Stimulated activated CD8-positive, alpha-beta memory T cell treated with anti-CD3 and anti-CD28 coated beads, Interleukin-4, amount 100 ng/mL, for 48 hours (primary cell): ENCODE results near the gene AP3M1.
"Not testable (repeated sequence)": the region's sequence is repeated elsewhere in the genome, so short reads cannot be mapped to it uniquely, and the experiment has no call there.

ENCODE experiments used
- DNase-seq: peaks from one replicate; pipeline ENCODE4 v3.0.0-alpha.2; 2020

The AP3M1 gene

GRCh38 chr10:74150204-74150989 is at the start of gene AP3M1:
Gene AP3M1, minus strand, starts transcription at chr10:74150828. Its CDS starts 12,449 bp downstream, at chr10:74138379.
- peak; percentile 85 for DNase-seq

- DNase-seq: no peak
These were observed 48.7 kb upstream of the AP3M1 start for GRCh38 chr10:74199315-74199714.

- DNase-seq: no peak
These were observed 44.4 kb upstream of the AP3M1 start for GRCh38 chr10:74194999-74195398.

- no peak for DNase-seq
These were observed 43.9 kb upstream of the AP3M1 start for GRCh38 chr10:74194545-74194944.

GRCh38 chr10:74190494-74190893 is 39.9 kb upstream of the AP3M1 start:
- no peak for DNase-seq

GRCh38 chr10:74189999-74190421 is 39.4 kb upstream of the AP3M1 start:
- no peak for DNase-seq

- not testable (repeated sequence) for DNase-seq
These were observed 38.0 kb upstream of the AP3M1 start for GRCh38 chr10:74188617-74189016.

- DNase-seq: no peak
These were observed 36.6 kb upstream of the AP3M1 start for GRCh38 chr10:74187237-74187636.

GRCh38 chr10:74186678-74187077 is 36.0 kb upstream of the AP3M1 start:
- DNase-seq: no peak

GRCh38 chr10:74179111-74179710 is 28.6 kb upstream of the AP3M1 start:
- DNase-seq: no peak

- no peak for DNase-seq
These were observed 27.6 kb upstream of the AP3M1 start for GRCh38 chr10:74178042-74178791.

GRCh38 chr10:74177140-74177677 is 26.6 kb upstream of the AP3M1 start:
- peak; percentile 68 for DNase-seq

GRCh38 chr10:74176380-74177139 is 25.9 kb upstream of the AP3M1 start:
- peak; percentile 96 for DNase-seq

GRCh38 chr10:74175510-74176379 is 25.1 kb upstream of the AP3M1 start:
- no peak for DNase-seq

- no peak for DNase-seq
These were observed 23.9 kb upstream of the AP3M1 start for GRCh38 chr10:74174521-74174920.

- DNase-seq: no peak
These were observed 21.0 kb upstream of the AP3M1 start for GRCh38 chr10:74171625-74172024.

- no peak for DNase-seq
These were observed 16.8 kb upstream of the AP3M1 start for GRCh38 chr10:74167443-74167842.

- DNase-seq: no peak
These were observed 14.9 kb upstream of the AP3M1 start for GRCh38 chr10:74165530-74165901.

- DNase-seq: no peak
These were observed 14.3 kb upstream of the AP3M1 start for GRCh38 chr10:74164716-74165529.

GRCh38 chr10:74163319-74164068 is 12.9 kb upstream of the AP3M1 start:
- no peak for DNase-seq
